Spleen (tissue), 13 donors: ENCODE data around the gene ESX1. TPM values are rescaled to one million over a fixed set of nuclear protein-coding genes. Genes with fewer than 3 reads are reported as not detected.

Experiments
- DNase-seq: peaks from one replicate; pipeline ENCODE4 v3.0.0-alpha.2; 2020
- H3K27ac ChIP-seq, 8 donors: fragments of 200-600 bp; sonication (generic) in 7 of 8; 1 replicate in 4 of 8; 2 replicates in 4 of 8; pipeline versions ENCODE4 v1.5.0 to v1.8.0; 2016 to 2021; ENCODE audit warnings: inconsistent platforms in 4 of 8, mild to moderate bottlenecking in 4 of 8, moderate library complexity in 1 of 8
- H3K27me3 ChIP-seq, 7 donors: fragments of 200-600 bp; sonication (generic) in 6 of 7; replicated peaks in 1 of 7; 1 replicate in 4 of 7; 2 replicates in 3 of 7; pipeline versions ENCODE4 v1.5.0 to v1.8.0; 2016 to 2021; ENCODE audit warnings: inconsistent platforms in 3 of 7, mild to moderate bottlenecking in 1 of 7
- H3K36me3 ChIP-seq, 6 donors: fragments of 200-600 bp; sonication (generic) in 5 of 6; 1 replicate in 4 of 6; 2 replicates in 2 of 6; pipeline versions ENCODE4 v1.5.0 to v1.8.0; 2016 to 2021; ENCODE audit warnings: inconsistent platforms in 2 of 6
- H3K4me1 ChIP-seq, 6 donors: fragments of 200-600 bp; sonication (generic) in 5 of 6; 1 replicate in 3 of 6; 2 replicates in 3 of 6; pipeline versions ENCODE4 v1.5.0 to v1.8.0; 2016 to 2021; ENCODE audit warnings: inconsistent platforms in 3 of 6
- H3K4me3 ChIP-seq, 8 donors: fragments of 200-600 bp; sonication (generic) in 7 of 8; 1 replicate in 4 of 8; 2 replicates in 4 of 8; pipeline versions ENCODE4 v1.5.0 to v1.8.0; 2016 to 2021; ENCODE audit warnings: inconsistent platforms in 4 of 8, mild to moderate bottlenecking in 4 of 8, moderate library complexity in 2 of 8
- H3K9me3 ChIP-seq, 8 donors: fragments of 200-600 bp; sonication (generic) in 7 of 8; 1 replicate in 4 of 8; 2 replicates in 4 of 8; pipeline versions ENCODE4 v1.5.0 to v1.8.0; 2016 to 2021; ENCODE audit warnings: inconsistent platforms in 4 of 8
- CTCF ChIP-seq, 11 experiments: fragments of 200-600 bp in 7 of 11; fragments of 450-650 bp in 4 of 11; sonication (generic) in 4 of 11; IDR thresholded peaks in 8 of 11; conservative IDR thresholded peaks in 3 of 11; 1 replicate in 7 of 11; 2 replicates in 4 of 11; pipeline versions ENCODE4 v1.4.0 to v1.8.0; 2016 to 2021; ENCODE audit warnings: antibody characterized with exemption in 11 of 11, inconsistent platforms in 4 of 11, mild to moderate bottlenecking in 1 of 11
- POLR2A ChIP-seq, 3 donors: fragments of 450-650 bp; IDR thresholded peaks; one replicate each; pipeline ENCODE4 v1.5.1; 2017; ENCODE audit warnings: antibody characterized with exemption in 3 of 3, mild to moderate bottlenecking in 1 of 3
- POLR2AphosphoS5 ChIP-seq, 3 donors: sonication (generic); formaldehyde crosslinking; IDR thresholded peaks; one replicate each; pipeline ENCODE4 v1.5.1; 2017; ENCODE audit warnings: antibody characterized with exemption in 3 of 3
- WGBS, 5 donors: extraction: QIAGEN DNeasy Blood & Tissue Kit in 3 of 5; methylation state at CpG; one replicate each; pipeline versions ENCODE4 v1.1.5 to v1.1.7; 2013 to 2018; 5-methylcytosine and 5-hydroxymethylcytosine counted together
- intact Hi-C: fragments of 100-400 bp; cut with DNase I; formaldehyde crosslinking; loops from one replicate; pipeline ENCODE4 v1.15.0; 2023; ENCODE audit warnings: low total_unique reads
- long read RNA-seq, 2 donors: transcript quantifications; one replicate each; lab custom pipeline, GENCODE V29; 2026
- polyA plus RNA-seq, 3 donors: library from polyadenylated mRNA; stranded (reverse); fragments of 200-250 nt; gene quantifications; one replicate each; pipeline ENCODE4 v1.2.1, GENCODE V29; 2013
- total RNA-seq, 7 donors: library from RNA; depleted of rRNA in 3 of 7; stranded (reverse); fragments of >200 nt in 3 of 7; fragmentation: NEBNext Ultra II Directional in 4 of 7; extraction: Animal tissue kit (Norgen Biotek cat#: 25700) in 4 of 7; gene quantifications; one replicate each; pipeline versions ENCODE4 v1.1.0 to v1.2.1, GENCODE V29; 2016 to 2021
- donor health status: healthy with polysubstance abuse.
- donor health status: DM: no; HTN: no; CAD: no; lungs with moderate emphysema.
- donor health status: DM: no; HTN: no; CAD: no.
- donor health status: Bipolar disorder and iron deficiency.
- donor health status: healthy.
- donor health status: DM: no; HTN: no; CAD: no.
- donor health status: DM: yes; HTN: yes; CAD: no.

The ESX1 gene
- not detected for total RNA-seq
- polyA plus RNA-seq: not detected
- long read RNA-seq, donor 1: 0 reads
- long read RNA-seq, donor 2: 0 reads

GRCh38 chrX:104254442-104255115, at the start of gene ESX1:
TSS of gene ESX1 (minus strand) at chrX:104254933. CDS start at chrX:104254849, 84 bp downstream.
- peaks cover 0 to 27% (median 12%) of the 10 kb centered on the region in 6 donors for H3K4me1 ChIP-seq
- intact Hi-C loops: no loop called here
- H3K27me3 ChIP-seq: peaks cover 0 to 54% (median 39%) of the 10 kb centered on the region in 7 donors
- DNase-seq: no peak
- H3K9me3 ChIP-seq: no peaks in the 10 kb centered on the region
- H3K4me3 ChIP-seq: peak within 1 kb of the TSS in 5 of 8 donors; percentile 1 to 46 (median 7)
- no peak within 1 kb of the TSS for H3K27ac ChIP-seq
- TF ChIP-seq POLR2AphosphoS5 (IDR thresholded peaks at IDR 0.05) (no peak), CTCF (IDR thresholded peaks at IDR 0.05 in 8 of 11, conservative IDR thresholded peaks at IDR 0.05 in 3 of 11) (no peak), POLR2A (IDR thresholded peaks at IDR 0.05) (no peak)
- H3K36me3 ChIP-seq: no peaks in the 10 kb centered on the region
- WGBS, 5 donors: 2 to 52% (median 22%) methylated on average over 43 to 56 of the region's 56 CpGs; no CpG with 5 or more reads in 1 of the 5 donors

- intact Hi-C loops: no loop called here
- no peak overlapping the region for H3K4me3 ChIP-seq
- no peaks in the 10 kb centered on the region for H3K9me3 ChIP-seq
- no peaks in the 10 kb centered on the region for H3K36me3 ChIP-seq
- DNase-seq: no peak
- no peaks in the 10 kb centered on the region for H3K4me1 ChIP-seq
- TF ChIP-seq POLR2AphosphoS5 (IDR thresholded peaks at IDR 0.05) (no peak), POLR2A (IDR thresholded peaks at IDR 0.05) (no peak), CTCF (IDR thresholded peaks at IDR 0.05 in 8 of 11, conservative IDR thresholded peaks at IDR 0.05 in 3 of 11) (no peak)
- H3K27me3 ChIP-seq: peaks cover 0 to 5% (median 0%) of the 10 kb centered on the region in 7 donors
- no peak overlapping the region for H3K27ac ChIP-seq
- WGBS, 5 donors: 57 to 80% (median 72%) methylated on average over 1 of the region's 1 CpG
These were observed 40.9 kb upstream of the ESX1 start for GRCh38 chrX:104295636-104296035.

GRCh38 chrX:104288961-104289360, 34.2 kb upstream of the ESX1 start:
- no peak for TF ChIP-seq CTCF (IDR thresholded peaks at IDR 0.05 in 8 of 11, conservative IDR thresholded peaks at IDR 0.05 in 3 of 11)
- TF ChIP-seq POLR2A (IDR thresholded peaks at IDR 0.05): no peak
- TF ChIP-seq POLR2AphosphoS5 (IDR thresholded peaks at IDR 0.05): no peak
- Histone ChIP-seq H3K4me1 (no peaks in the 10 kb centered on the region), H3K9me3 (no peaks in the 10 kb centered on the region), H3K36me3 (no peaks in the 10 kb centered on the region), H3K27ac (no peak overlapping the region), H3K4me3 (no peak overlapping the region), H3K27me3 (peaks cover 0 to 28% (median 0%) of the 10 kb centered on the region in 7 donors)
- no peak for DNase-seq
- WGBS, 5 donors: 41 to 67% (median 55%) methylated on average over 2 to 4 of the region's 4 CpGs
- intact Hi-C loops: no loop called here

DNA sequence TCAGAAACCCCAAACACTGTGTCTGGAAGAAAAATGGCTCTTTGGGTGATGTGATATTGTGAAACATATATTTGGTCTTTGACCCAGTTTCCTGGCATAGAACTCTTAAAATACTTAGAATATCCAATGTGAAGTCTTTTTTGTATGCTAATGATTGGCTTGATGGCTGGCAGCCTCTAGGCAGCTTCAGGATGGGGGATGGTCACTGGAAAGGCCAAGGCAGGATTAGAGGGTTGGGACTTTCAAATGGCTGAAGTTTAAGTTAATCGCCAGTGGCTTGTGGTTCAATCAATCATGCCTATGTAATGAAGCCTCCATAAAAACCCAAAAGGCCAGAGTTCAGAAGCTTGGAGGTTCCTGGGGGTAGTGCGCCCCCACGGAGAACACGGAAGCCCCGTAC, 33.5 kb upstream of the ESX1 start:
- Histone ChIP-seq H3K27ac (no peak overlapping the region), H3K4me1 (no peaks in the 10 kb centered on the region), H3K27me3 (peaks cover 0 to 28% (median 0%) of the 10 kb centered on the region in 7 donors), H3K36me3 (no peaks in the 10 kb centered on the region), H3K9me3 (no peaks in the 10 kb centered on the region), H3K4me3 (no peak overlapping the region)
- no peak for DNase-seq
- intact Hi-C loops: no loop called here
- TF ChIP-seq POLR2AphosphoS5 (IDR thresholded peaks at IDR 0.05): no peak
- TF ChIP-seq POLR2A (IDR thresholded peaks at IDR 0.05): no peak
- no peak for TF ChIP-seq CTCF (IDR thresholded peaks at IDR 0.05 in 8 of 11, conservative IDR thresholded peaks at IDR 0.05 in 3 of 11)
- WGBS, 5 donors: 47 to 71% (median 59%) methylated on average over 5 of the region's 5 CpGs
